Loucy (cell line): ENCODE measurements around the gene RNF183.

Source experiments
- CTCF ChIP-seq: fragments of 200-600 bp; sonication (generic); conservative IDR thresholded peaks from 2 replicates; pipeline ENCODE4 v1.5.1; 2014; ENCODE audit warnings: mild to moderate bottlenecking, antibody characterized with exemption, low read length
- EZH2phosphoT487 ChIP-seq: fragments of 200-600 bp; IDR thresholded peaks from 2 replicates; pipeline ENCODE4 v1.6.1; 2018; ENCODE audit warnings: antibody characterized with exemption, mild to moderate bottlenecking, moderate library complexity, borderline replicate concordance

- no peak for TF ChIP-seq CTCF
- no peak for TF ChIP-seq EZH2phosphoT487
Measured at GRCh38 chr9:113350107-113350661, 47.0 kb upstream of the RNF183 start.
